HUES64 (cell line): ENCODE data around the gene GRPEL1.
"Not testable (repeated sequence)": the region's sequence is repeated elsewhere in the genome, so short reads cannot be mapped to it uniquely, and the experiment has no call there.

Source experiments
- H3K27ac ChIP-seq: 2 replicates; pipeline ENCODE4 v1.7.0; 2013; ENCODE audit warnings: low read depth, low read length, inconsistent platforms
- H3K27me3 ChIP-seq: 2 replicates; pipeline ENCODE4 v1.6.1; 2013; ENCODE audit warnings: mild to moderate bottlenecking, low read length; ENCODE audit not compliant: insufficient read depth
- H3K36me3 ChIP-seq: 2 replicates; pipeline ENCODE4 v1.6.1; 2013; ENCODE audit warnings: mild to moderate bottlenecking, low read length; ENCODE audit not compliant: insufficient read depth
- H3K4me1 ChIP-seq: 2 replicates; pipeline ENCODE4 v1.6.1; 2013; ENCODE audit warnings: mild to moderate bottlenecking, low read length, moderate library complexity; ENCODE audit not compliant: insufficient read depth
- H3K4me3 ChIP-seq: 2 replicates; pipeline ENCODE4 v1.5.1; 2013; ENCODE audit warnings: mild to moderate bottlenecking, low read length, moderate library complexity
- H3K9ac ChIP-seq: 2 replicates; pipeline ENCODE4 v1.6.1; 2013; ENCODE audit warnings: mild to moderate bottlenecking, low read depth, low read length
- H3K9me3 ChIP-seq: 2 replicates; pipeline ENCODE4 v1.6.1; 2013; ENCODE audit warnings: low read depth, low read length; ENCODE audit not compliant: insufficient read depth
- WGBS: fragments of 150-250, 120-280 bp; methylation state at CpG from one replicate; pipeline ENCODE4 v1.1.7; 2013; ENCODE audit warnings: missing lambda C conversion rate; 5-methylcytosine and 5-hydroxymethylcytosine counted together

GRPEL1 gene

DNA sequence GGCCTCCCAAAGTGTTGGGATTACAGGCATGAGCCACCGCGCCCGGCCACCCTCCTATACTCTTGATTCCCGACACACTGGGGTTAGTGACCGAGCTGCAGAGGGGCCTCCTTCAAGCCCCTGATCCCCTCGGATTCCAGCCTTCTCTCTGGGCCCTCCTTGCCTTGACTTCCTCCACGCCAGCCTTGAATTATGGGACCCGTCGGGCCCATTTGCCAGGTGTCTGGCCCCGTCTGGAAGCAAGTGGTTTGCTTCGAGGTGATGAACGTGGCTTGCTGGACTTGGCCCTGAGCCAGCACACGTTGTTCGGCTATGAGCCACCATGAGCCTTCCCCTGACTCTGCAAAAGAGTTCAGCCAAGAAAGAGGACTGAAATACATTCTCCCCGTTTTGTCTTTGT is 37.4 kb upstream of the GRPEL1 start:
- no peak overlapping the region for H3K4me3 ChIP-seq
- 94% methylated on average over 15 of the region's 15 CpGs for WGBS
- H3K27ac ChIP-seq, result no peak overlapping the region
- no peak overlapping the region for H3K9ac ChIP-seq
- H3K27me3 ChIP-seq, result peaks cover 28% of the 10 kb centered on the region
- peaks cover 6% of the 10 kb centered on the region; the same call in 1 of the 2 replicates for H3K4me1 ChIP-seq
- no peaks in the 10 kb centered on the region for H3K9me3 ChIP-seq
- H3K36me3 ChIP-seq, result no peaks in the 10 kb centered on the region

DNA sequence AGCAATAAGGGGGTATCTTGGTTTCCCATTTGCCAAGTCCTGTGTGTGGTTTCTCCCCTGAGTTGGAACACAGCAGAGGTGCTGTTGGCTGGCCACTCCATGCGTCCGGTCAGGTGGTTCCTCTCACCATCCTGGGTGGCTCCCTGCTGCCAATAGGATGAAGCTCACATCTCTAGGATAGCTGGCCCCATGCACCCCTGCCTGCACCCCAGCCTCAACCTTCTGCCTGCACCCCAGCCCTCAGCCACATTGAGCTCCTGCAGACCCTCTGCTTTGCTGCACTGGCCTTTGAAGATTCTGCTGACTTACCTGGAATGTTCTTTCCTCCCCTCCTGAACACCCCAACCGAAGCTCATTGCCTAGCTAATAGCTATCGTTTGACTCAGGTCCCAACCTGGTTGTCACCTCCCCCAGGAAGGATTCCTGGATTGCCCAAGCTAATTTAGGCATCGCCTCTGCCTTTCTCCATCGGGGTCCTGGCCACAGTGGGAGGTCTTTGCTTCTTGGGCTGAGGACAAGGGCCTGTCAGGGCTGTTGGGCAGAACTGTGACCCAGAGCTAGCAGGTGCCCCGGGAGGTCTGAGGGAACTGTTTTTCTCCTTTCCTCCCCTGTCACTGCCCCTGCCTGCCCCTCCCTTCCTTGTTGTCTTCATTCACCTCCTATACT is 36.6 kb upstream of the GRPEL1 start:
- 87% methylated on average over 7 of the region's 7 CpGs for WGBS
- Histone ChIP-seq H3K27ac (no peak overlapping the region), H3K36me3 (no peaks in the 10 kb centered on the region)

DNA sequence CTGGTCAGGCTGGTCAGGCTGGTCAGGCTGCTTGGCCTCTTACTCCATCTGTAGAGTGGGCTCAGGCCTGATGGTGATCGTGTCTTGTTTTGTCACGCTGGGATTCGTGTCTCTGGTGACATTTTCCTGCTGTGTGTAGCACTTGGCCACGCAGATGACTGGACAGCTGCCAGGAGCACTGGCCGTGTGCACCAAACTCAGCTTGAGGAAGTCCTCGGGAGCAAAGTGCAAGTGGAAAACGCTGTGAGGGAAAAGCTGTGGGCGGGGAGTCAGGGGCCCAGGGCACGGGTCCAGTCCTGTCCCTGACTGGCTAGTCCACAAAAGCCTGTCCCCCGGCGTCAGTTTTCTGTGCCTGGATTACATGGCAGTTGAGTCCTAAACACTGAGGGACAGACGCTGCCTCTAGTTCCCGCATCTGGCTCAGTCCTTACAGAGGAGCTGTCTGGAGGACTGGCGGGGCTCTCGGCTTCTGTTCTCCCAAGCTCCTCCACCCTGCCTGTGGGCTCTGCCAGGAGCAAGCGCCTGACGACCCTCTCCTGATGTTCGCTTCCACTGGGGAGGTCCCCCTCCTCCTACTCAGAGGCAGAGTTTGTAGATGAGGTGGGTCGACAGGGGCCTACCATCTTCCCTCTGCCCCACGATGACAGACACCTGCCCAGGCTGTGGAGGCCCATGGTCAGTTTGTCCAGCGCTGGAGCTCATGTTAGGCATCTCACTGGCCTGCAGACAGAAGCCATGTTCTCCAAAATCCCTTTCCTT is 35.9 kb upstream of the GRPEL1 start:
- peaks cover 6% of the 10 kb centered on the region; the same call in 1 of the 2 replicates for H3K4me1 ChIP-seq
- no peak overlapping the region for H3K9ac ChIP-seq
- peaks cover 34% of the 10 kb centered on the region for H3K27me3 ChIP-seq
- no peaks in the 10 kb centered on the region for H3K36me3 ChIP-seq
- no peak overlapping the region for H3K27ac ChIP-seq
- H3K9me3 ChIP-seq, result no peaks in the 10 kb centered on the region
- peak overlapping the region; percentile 84 for H3K4me3 ChIP-seq
- WGBS, result 70% methylated on average over 21 of the region's 21 CpGs

More for the DNA sequence above, 36.6 kb upstream of the GRPEL1 start:
- no peaks in the 10 kb centered on the region for H3K9me3 ChIP-seq
- H3K27me3 ChIP-seq, result peaks cover 30% of the 10 kb centered on the region
- H3K4me3 ChIP-seq, result no peak overlapping the region
- H3K4me1 ChIP-seq, result peaks cover 6% of the 10 kb centered on the region; the same call in 1 of the 2 replicates
- no peak overlapping the region for H3K9ac ChIP-seq

DNA sequence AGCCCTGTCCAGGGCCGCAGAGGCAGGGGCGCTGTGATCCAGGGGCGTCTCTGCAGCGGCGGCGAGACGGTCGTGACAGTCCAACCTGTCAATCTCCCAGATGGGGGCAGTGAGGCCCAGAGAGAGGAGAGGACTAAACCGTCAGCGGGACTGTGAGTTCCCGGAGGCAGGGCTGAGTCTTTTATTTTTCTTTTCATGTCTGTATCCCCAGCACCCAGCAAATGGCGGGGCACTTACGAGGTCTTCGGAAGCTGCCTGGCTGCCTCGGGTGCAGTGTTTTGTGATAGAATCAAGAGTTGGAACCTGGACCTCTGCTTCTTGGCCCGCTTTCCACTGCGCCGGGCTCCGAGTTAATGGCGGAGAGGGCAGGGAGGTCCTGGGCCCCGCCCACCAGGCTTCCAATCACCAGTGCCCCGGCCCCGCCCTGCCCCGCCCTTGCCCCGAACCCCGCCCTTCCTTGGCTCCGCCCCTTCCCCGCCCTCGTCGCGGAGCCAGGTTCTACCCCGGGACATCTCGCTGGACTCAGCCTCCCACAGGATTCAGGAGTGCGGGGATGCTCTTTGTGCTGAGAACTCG is 35.3 kb upstream of the GRPEL1 start:
- under 1% methylated on average over 35 of the region's 35 CpGs for WGBS
- peaks cover 41% of the 10 kb centered on the region for H3K27me3 ChIP-seq
- peak overlapping the region; percentile 37; the same call in 1 of the 2 replicates for H3K9ac ChIP-seq
- peaks cover 6% of the 10 kb centered on the region; the same call in 1 of the 2 replicates for H3K4me1 ChIP-seq
- H3K36me3 ChIP-seq, result no peaks in the 10 kb centered on the region
- no peak overlapping the region for H3K27ac ChIP-seq
- H3K4me3 ChIP-seq, result peak overlapping the region; percentile 84
- no peaks in the 10 kb centered on the region for H3K9me3 ChIP-seq

DNA sequence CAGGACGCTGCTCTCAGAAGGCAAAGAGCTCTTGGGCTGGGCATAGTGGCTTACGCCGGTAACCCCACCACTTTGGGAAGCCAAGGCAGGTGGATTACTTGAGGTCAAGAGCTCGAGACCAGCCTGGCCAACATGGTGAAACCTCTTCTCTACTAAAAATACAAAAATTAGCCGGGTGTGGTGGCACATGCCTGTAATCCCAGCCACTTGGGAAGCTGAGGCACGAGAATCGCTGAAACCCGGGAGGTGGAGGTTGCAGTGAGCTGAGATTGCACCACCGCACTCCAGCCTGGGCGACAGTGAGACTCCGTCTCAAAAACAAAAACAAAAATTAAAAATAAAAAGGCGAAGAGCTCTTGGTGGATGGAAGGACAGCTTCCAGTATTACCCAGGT is 34.6 kb upstream of the GRPEL1 start:
- 71% methylated on average over 9 of the region's 12 CpGs for WGBS
- H3K27me3 ChIP-seq, result peaks cover 47% of the 10 kb centered on the region
- H3K9me3 ChIP-seq, H3K9ac ChIP-seq, H3K36me3 ChIP-seq, H3K27ac ChIP-seq, H3K4me1 ChIP-seq: not testable (repeated sequence)
- peak overlapping the region; percentile 84 for H3K4me3 ChIP-seq

DNA sequence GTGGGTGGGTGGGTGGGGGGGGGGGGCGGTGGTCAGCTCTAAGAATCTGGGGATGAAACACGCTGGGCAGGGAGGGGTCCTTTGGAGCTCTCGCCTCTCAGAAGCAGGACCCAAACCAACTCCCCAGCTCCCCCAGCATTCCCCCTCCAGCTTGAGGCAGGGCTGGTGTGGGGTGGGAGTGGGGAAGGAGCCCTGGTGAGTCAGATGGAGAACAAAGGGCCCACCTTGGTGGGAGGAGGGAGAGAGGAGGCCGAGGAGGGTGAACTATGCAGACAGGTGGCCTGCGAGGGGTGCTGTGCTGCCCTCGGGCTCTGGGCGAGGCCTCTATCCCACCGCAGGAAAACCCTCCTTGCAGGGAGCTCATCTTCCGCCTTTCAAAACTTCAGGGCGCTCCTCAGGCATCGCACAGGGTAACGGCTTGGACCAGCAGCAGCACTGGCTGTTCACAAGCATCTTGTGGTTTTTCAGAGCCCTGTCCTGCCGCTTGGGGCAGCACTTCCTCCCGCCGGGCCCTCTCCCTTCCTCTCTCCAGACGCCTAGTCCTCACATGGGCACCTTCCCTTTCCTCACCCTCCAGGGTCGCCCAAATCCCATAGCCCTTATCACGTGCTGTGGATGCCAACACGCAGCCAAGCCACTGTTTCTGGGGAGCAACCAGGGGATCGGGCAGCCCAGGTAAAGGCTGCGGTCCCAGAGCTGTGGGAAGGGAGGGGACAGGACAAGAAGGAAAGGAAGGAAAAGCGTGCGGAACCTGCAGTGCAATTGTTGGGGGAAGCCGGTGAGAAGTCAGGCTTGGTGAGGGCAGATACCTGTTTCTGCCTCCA is 34.0 kb upstream of the GRPEL1 start:
- no peaks in the 10 kb centered on the region for H3K9me3 ChIP-seq
- peak overlapping the region; percentile 43 for H3K4me3 ChIP-seq
- H3K27me3 ChIP-seq, result peaks cover 53% of the 10 kb centered on the region
- H3K36me3 ChIP-seq, result no peaks in the 10 kb centered on the region
- H3K4me1 ChIP-seq, result peaks cover 6% of the 10 kb centered on the region; the same call in 1 of the 2 replicates
- no peak overlapping the region for H3K9ac ChIP-seq
- WGBS, result 12% methylated on average over 21 of the region's 24 CpGs
- H3K27ac ChIP-seq, result no peak overlapping the region

DNA sequence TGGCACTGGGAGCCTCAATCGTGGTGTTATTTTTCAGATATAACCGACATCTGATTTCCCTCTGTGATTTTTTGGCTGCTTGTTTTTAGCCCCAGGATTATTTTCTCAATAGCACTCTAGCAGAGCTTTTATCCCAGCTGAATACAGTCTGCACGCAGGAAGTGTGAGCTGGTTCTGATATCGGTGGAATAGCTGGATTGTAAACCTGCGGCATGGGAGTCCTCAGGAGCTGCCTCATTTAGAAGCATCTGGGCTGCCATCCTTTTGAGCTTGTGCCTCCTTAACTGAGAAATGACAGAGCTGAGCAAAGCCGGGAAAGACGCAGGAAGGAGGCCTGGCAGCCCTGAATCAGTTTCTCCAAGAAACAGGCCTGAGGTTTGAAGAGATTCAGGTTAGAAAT is 28.4 kb upstream of the GRPEL1 start:
- Histone ChIP-seq H3K9ac (no peak overlapping the region), H3K36me3 (no peaks in the 10 kb centered on the region), H3K9me3 (no peaks in the 10 kb centered on the region), H3K27me3 (peaks cover 86% of the 10 kb centered on the region), H3K4me1 (0 out of 2 replicates have a peak, but pooled peaks cover under 1% of the 10 kb centered on the region), H3K4me3 (no peak overlapping the region), H3K27ac (no peak overlapping the region)
- 95% methylated on average over 7 of the region's 7 CpGs for WGBS

DNA sequence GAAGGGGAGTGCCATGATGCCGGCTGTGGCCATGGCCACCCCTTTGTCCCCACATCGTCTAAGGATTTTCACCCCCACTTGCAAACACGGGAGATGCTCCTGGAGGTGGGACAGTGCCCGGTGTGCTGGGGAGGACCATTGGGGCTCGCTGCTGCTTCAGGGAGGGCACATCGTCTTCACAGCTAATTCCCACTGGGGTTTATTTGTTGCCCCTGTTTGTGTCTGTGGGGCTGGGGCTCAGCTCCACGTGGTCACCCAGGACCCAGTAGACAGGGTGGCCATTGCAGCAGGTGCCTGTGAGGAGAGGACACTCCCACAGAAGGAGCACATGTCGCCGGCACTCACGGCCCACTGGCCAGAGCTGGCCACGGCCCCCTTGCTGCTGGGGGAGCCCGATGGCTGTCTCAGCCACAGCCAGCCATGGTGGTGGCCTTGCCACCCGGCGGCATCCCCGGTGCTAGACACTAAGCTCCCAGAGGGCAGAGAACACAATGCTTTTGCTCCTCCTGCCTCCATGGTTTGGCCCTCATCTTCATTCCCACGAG is 27.8 kb upstream of the GRPEL1 start:
- WGBS, result 91% methylated on average over 16 of the region's 16 CpGs

DNA sequence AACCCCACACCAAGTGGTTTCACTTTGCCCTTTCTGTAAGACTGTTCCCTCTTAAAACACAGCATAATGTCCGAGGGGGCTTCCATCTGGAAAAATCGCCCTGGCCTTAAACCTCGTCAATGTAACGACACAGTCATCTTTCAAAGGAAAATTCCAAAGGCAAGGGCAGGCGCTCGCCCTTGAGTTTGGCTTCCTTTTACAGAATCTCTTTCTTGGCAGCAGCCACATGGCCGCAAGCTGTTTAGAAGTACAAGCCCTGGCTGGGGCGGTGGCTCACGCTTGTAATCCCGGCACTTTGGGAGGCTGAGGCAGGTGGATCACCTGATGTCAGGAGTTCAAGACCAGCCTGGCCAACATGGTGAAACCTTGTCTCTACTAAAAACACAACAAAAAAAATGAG is 27.1 kb upstream of the GRPEL1 start:
- Histone ChIP-seq H3K27ac (no peak overlapping the region), H3K4me3 (no peak overlapping the region), H3K4me1 (no peaks in the 10 kb centered on the region), H3K9ac (no peak overlapping the region), H3K36me3 (no peaks in the 10 kb centered on the region), H3K27me3 (peaks cover 91% of the 10 kb centered on the region), H3K9me3 (no peaks in the 10 kb centered on the region)
- WGBS, result 92% methylated on average over 10 of the region's 10 CpGs

More for the DNA sequence above, 27.8 kb upstream of the GRPEL1 start:
- Histone ChIP-seq H3K9ac (no peak overlapping the region), H3K27ac (no peak overlapping the region), H3K9me3 (no peaks in the 10 kb centered on the region), H3K27me3 (peaks cover 90% of the 10 kb centered on the region), H3K36me3 (no peaks in the 10 kb centered on the region), H3K4me3 (no peak overlapping the region), H3K4me1 (no peaks in the 10 kb centered on the region)

DNA sequence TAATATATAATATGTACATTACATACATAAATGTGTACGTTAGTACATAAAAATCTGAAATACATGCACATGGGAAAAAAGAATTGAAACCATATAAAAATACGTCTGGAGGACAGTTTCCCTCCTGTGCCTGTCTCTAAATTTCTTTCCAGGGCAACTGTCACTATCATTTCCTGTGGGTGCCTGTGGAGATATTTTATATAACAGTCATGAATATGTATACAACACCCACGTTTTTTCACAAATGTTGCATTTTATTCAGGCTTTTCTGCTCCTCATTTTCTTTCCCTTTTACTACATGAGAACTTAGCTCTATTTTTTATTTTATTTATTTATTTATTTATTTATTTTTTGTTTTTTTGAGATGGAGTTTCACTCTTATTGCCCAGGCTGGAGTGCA is 24.2 kb upstream of the GRPEL1 start:
- Histone ChIP-seq H3K4me3 (no peak overlapping the region), H3K36me3 (no peaks in the 10 kb centered on the region), H3K4me1 (no peaks in the 10 kb centered on the region), H3K27ac (no peak overlapping the region), H3K9ac (no peak overlapping the region), H3K27me3 (peaks cover 96% of the 10 kb centered on the region), H3K9me3 (peaks cover 4% of the 10 kb centered on the region; the same call in 1 of the 2 replicates)
- 67% methylated on average over 1 of the region's 3 CpGs for WGBS
